ENCODE data around the gene DHRSX.

DNA sequence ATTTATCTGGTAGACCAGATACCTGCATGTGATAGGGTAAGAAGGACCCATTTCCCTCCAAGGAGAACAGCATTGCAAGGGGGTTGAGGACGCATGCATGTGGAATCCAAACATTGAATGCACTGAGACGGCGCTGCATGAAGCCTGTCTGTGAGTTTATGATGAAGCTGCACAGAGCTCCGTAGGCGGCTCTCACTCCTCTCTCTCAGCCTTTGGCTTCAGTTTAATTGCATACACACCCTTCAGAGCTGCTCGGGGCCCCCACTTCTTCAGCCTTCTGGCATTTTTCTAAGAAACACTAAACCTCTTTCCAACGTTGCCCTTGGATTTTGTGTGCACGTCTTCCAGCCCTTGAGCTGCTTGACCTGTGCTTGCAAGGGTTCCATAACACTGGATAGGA is 176.6 kb downstream of the DHRSX start:
- TF ChIP-seq, protein P1, sequence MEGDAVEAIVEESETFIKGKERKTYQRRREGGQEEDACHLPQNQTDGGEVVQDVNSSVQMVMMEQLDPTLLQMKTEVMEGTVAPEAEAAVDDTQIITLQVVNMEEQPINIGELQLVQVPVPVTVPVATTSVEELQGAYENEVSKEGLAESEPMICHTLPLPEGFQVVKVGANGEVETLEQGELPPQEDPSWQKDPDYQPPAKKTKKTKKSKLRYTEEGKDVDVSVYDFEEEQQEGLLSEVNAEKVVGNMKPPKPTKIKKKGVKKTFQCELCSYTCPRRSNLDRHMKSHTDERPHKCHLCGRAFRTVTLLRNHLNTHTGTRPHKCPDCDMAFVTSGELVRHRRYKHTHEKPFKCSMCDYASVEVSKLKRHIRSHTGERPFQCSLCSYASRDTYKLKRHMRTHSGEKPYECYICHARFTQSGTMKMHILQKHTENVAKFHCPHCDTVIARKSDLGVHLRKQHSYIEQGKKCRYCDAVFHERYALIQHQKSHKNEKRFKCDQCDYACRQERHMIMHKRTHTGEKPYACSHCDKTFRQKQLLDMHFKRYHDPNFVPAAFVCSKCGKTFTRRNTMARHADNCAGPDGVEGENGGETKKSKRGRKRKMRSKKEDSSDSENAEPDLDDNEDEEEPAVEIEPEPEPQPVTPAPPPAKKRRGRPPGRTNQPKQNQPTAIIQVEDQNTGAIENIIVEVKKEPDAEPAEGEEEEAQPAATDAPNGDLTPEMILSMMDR (conservative IDR thresholded peaks at IDR 0.05): no peak
- TF ChIP-seq ZFX (IDR thresholded peaks at IDR 0.05): no peak

All from C4-2B (cell line).